DOHH2 (cell line): ENCODE results near the gene SLC34A1.

Experiments
- H3F3A ChIP-seq: fragments of 200-600 bp; sonication (generic), shearing (Covaris generic); 2 replicates; pipeline ENCODE4 v1.6.0; 2016; ENCODE audit warnings: antibody characterized with exemption, mild to moderate bottlenecking; ENCODE audit not compliant: control insufficient read depth, insufficient read depth
- H3K27ac ChIP-seq: fragments of 200-600 bp; sonication (generic); 2 replicates; pipeline ENCODE4 v1.5.1; 2014; ENCODE audit warnings: low read depth, mild to moderate bottlenecking, low read length, moderate library complexity
- H3K27me3 ChIP-seq: fragments of 200-600 bp; sonication (generic); 2 replicates; pipeline ENCODE4 v1.6.1; 2014; ENCODE audit warnings: mild to moderate bottlenecking, low read length, mixed read lengths; ENCODE audit not compliant: control insufficient read depth
- H3K36me3 ChIP-seq: fragments of 200-600 bp; sonication (generic); 2 replicates; pipeline ENCODE4 v1.6.1; 2014; ENCODE audit warnings: mild to moderate bottlenecking, low read length, moderate library complexity, mixed read lengths; ENCODE audit not compliant: control insufficient read depth
- H3K4me1 ChIP-seq: fragments of 200-600 bp; sonication (generic); 2 replicates; pipeline ENCODE4 v1.6.1; 2014; ENCODE audit warnings: mild to moderate bottlenecking, low read length, mixed read lengths; ENCODE audit not compliant: control insufficient read depth
- H3K4me2 ChIP-seq: fragments of 200-600 bp; sonication (generic); 2 replicates; pipeline ENCODE4 v1.6.0; 2014; ENCODE audit warnings: mild to moderate bottlenecking, low read length, moderate library complexity
- H3K4me3 ChIP-seq: fragments of 200-600 bp; sonication (generic); 2 replicates; pipeline ENCODE4 v1.5.1; 2014; ENCODE audit warnings: mild to moderate bottlenecking, low read length, mixed read lengths
- H3K79me2 ChIP-seq: fragments of 200-600 bp; sonication (generic); 2 replicates; pipeline ENCODE4 v1.6.1; 2014; ENCODE audit warnings: mild to moderate bottlenecking, low read length, mixed read lengths; ENCODE audit not compliant: control insufficient read depth
- H3K9me2 ChIP-seq: fragments of 200-600 bp; sonication (generic); replicated peaks from 2 replicates; pipeline ENCODE4 v1.6.1; 2014; ENCODE audit warnings: mild to moderate bottlenecking, low read length, mixed read lengths; ENCODE audit not compliant: control insufficient read depth
- H3K9me3 ChIP-seq: fragments of 200-600 bp; sonication (generic); 2 replicates; pipeline ENCODE4 v1.6.1; 2014; ENCODE audit warnings: antibody characterized with exemption, low read length, mixed read lengths; ENCODE audit not compliant: control insufficient read depth, insufficient read depth
- H4K20me1 ChIP-seq: fragments of 200-600 bp; sonication (generic); 2 replicates; pipeline ENCODE4 v1.6.0; 2014; ENCODE audit warnings: low read depth, mild to moderate bottlenecking, antibody characterized with exemption, low read length, moderate library complexity; ENCODE audit not compliant: control insufficient read depth, insufficient read depth
- CTCF ChIP-seq: fragments of 200-600 bp; sonication (generic); IDR thresholded peaks from one replicate; pipeline ENCODE4 v1.5.1; 2014; ENCODE audit warnings: antibody characterized with exemption, mild to moderate bottlenecking, low read depth, low read length; ENCODE audit not compliant: poor library complexity, severe bottlenecking
- EZH2phosphoT487 ChIP-seq: fragments of 200-600 bp; sonication (generic); IDR thresholded peaks from 2 replicates; pipeline ENCODE4 v1.6.1; 2017; ENCODE audit warnings: borderline replicate concordance, mild to moderate bottlenecking, antibody characterized with exemption, low read length, moderate library complexity, mixed read lengths

Gene SLC34A1

GRCh38 chr5:177445917-177446199 is 61.6 kb downstream of the SLC34A1 start:
- H3K9me3 ChIP-seq = no peaks in the 10 kb centered on the region
- H3K4me3 ChIP-seq = peak overlapping the region; percentile 86
- H4K20me1 ChIP-seq = no peaks in the 10 kb centered on the region
- peaks cover 23% of the 10 kb centered on the region for H3K36me3 ChIP-seq
- no peaks in the 10 kb centered on the region for H3K9me2 ChIP-seq
- no peaks in the 10 kb centered on the region for H3K79me2 ChIP-seq
- H3K27ac ChIP-seq = no peak overlapping the region
- H3K27me3 ChIP-seq = peaks cover 8% of the 10 kb centered on the region; the same call in 1 of the 2 replicates
- TF ChIP-seq EZH2phosphoT487 (no peak), CTCF (no peak)
- peaks cover 18% of the 10 kb centered on the region for H3F3A ChIP-seq
- peak overlapping the region; percentile 99 for H3K4me2 ChIP-seq
- peaks cover 41% of the 10 kb centered on the region for H3K4me1 ChIP-seq

- Histone ChIP-seq H3K9me3 (no peaks in the 10 kb centered on the region), H3K79me2 (no peaks in the 10 kb centered on the region), H3K27me3 (peaks cover 8% of the 10 kb centered on the region; the same call in 1 of the 2 replicates), H3K4me1 (peaks cover 41% of the 10 kb centered on the region), H4K20me1 (no peaks in the 10 kb centered on the region), H3K9me2 (no peaks in the 10 kb centered on the region), H3K27ac (peak within 1 kb of the TSS; percentile 30; the same call in 1 of the 2 replicates), H3K4me3 (peak within 1 kb of the TSS; percentile 86), H3K36me3 (peaks cover 20% of the 10 kb centered on the region), H3K4me2 (peak within 1 kb of the TSS; percentile 99), H3F3A (peaks cover 18% of the 10 kb centered on the region)
- TF ChIP-seq CTCF (no peak), EZH2phosphoT487 (no peak)
These were observed 62.2 kb downstream of the SLC34A1 start, which contains the start of gene PRR7 for GRCh38 chr5:177446200-177447065. PRR7 (plus strand) TSS chr5:177446814; CDS start chr5:177455068, 8,254 bp downstream.

- Histone ChIP-seq H3K27me3 (peaks cover 8% of the 10 kb centered on the region; the same call in 1 of the 2 replicates), H3K4me1 (peaks cover 41% of the 10 kb centered on the region), H3K27ac (peak overlapping the region; percentile 30; the same call in 1 of the 2 replicates), H3K4me2 (peak overlapping the region; percentile 99), H3F3A (peaks cover 22% of the 10 kb centered on the region), H3K9me2 (no peaks in the 10 kb centered on the region), H3K4me3 (peak overlapping the region; percentile 86), H4K20me1 (no peaks in the 10 kb centered on the region), H3K36me3 (peaks cover 13% of the 10 kb centered on the region), H3K9me3 (no peaks in the 10 kb centered on the region), H3K79me2 (no peaks in the 10 kb centered on the region)
- TF ChIP-seq EZH2phosphoT487 (no peak), CTCF (no peak)
These were observed 62.9 kb downstream of the SLC34A1 start for GRCh38 chr5:177447066-177447610.
